HG02870 (cell line): ENCODE results near the gene TRIM67.

Experiments used
- ATAC-seq: cut with Tn5 transposase; IDR thresholded peaks from one replicate; pipeline ENCODE4 v1.9.1; 2021; ENCODE audit warnings: mild to moderate bottlenecking, moderate library complexity; ENCODE audit not compliant: unreplicated experiment

Gene TRIM67

GRCh38 chr1:231182317-231182716 is 20.5 kb downstream of the TRIM67 start:
- ATAC-seq = no peak

GRCh38 chr1:231183639-231184590 is 22.1 kb downstream of the TRIM67 start:
- no peak for ATAC-seq

DNA sequence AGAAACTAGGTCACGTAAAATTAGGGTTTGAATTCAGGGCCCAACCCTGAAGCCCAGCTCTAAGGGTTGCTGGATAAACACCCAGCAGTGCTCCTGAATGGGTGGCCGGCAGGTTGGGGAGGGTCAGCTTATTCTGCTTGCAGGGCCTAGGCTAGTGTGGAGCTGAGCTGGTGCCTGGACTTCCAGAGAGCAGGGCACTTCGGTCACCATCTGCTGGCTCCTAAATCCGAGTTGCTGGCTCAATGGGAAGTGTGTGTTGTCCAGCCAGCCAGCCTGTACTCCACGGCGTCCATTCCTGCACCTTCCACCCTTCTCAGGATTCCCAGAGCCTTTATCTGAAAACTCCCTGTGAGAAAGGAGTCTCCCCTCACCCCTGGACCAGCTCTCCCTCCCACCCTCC is 23.0 kb downstream of the TRIM67 start:
- no peak for ATAC-seq

GRCh38 chr1:231185391-231185790 is 23.5 kb downstream of the TRIM67 start:
- ATAC-seq = no peak

- no peak for ATAC-seq
Measured at GRCh38 chr1:231186356-231187115, 24.7 kb downstream of the TRIM67 start.

DNA sequence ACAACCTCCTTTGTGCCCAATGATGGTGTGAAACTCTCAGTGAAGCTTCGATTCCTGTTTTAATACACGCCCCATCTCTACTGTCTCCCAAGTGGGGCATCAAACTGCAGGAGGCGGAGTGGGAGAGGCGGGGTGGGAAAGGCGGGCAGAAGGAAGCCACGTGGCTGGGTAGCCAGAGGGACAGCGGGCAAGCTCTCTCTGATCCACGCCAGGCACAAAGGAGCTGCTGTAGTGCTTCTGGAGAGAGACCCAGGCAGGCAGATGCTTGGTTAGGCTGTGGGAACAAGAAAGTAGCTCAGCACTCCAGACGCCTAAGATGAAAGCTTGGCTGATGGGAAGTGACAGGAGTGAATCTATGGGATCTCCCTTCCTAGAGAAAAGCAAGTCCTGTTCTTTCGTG is 25.7 kb downstream of the TRIM67 start:
- no peak for ATAC-seq

DNA sequence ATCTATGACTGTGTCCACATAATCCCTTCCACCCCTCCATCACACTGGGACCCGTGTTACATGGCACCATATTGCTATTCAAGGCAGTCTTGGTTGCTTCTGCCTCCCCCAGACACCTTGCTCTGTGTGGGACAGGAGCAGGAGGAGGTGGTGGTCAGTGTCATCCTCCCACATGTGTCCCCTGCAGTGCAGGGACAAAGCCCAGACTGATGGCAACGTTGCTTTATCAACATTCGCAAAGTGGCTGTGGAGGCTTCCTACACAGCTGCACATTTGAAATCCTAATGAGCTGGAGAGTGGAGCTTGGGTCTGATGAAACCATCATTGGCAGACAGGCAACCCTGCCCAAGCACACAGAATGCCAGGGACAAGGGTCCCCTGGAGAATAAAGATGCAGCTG is 26.2 kb downstream of the TRIM67 start:
- ATAC-seq = no peak

- ATAC-seq = no peak
Measured at GRCh38 chr1:231188768-231189167, 26.9 kb downstream of the TRIM67 start.

- ATAC-seq = no peak
Measured at GRCh38 chr1:231189683-231190270, 27.9 kb downstream of the TRIM67 start.

DNA sequence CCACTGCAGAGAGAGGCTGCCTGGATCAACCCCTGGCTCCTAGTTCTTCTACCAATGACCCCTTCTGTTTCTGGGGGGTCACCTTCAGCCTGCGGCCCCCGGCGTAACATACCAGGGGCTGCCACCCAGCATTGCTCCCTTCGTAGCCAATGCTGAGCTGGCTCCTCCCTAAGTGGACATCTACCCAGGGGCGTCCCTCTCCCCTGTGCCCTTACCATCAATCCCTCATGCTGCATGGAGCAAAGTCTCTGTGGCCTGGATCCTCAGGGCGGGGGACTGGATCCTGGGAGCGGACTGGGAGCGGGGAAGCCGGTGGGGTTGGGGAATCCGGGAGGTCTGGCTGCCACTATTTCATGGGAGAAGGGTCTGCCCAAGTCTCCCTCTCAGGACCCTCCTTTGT is 28.6 kb downstream of the TRIM67 start:
- no peak for ATAC-seq

DNA sequence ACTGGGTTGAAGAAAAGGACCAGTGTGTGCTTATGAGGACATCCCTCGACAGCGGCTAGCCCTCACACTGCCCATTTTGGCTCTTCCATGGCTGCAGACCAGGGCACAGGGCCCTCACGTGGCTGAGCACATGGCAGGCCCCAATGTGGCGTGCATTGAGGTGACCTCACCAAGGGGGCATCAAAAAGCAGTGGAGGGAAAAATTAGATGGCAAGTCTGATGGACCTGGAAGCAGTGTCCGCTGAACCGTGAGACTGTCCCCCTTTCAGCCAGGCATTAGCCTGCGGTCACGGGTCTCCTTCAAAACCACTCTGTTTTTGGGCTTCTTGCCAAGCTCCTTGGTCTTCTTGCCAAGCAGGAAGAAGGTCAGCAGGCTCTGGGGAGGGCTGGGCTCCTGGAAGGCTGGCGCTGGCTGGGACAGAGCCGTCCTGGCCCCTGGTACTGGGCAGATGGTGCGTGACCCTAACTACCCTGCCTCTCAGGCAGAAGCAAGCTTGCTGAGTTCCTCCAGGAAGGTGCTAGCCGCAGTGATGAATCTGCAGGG is 30.8 kb downstream of the TRIM67 start:
- ATAC-seq = no peak

GRCh38 chr1:231193710-231194340 is 32.0 kb downstream of the TRIM67 start:
- no peak for ATAC-seq

- no peak for ATAC-seq
Measured at GRCh38 chr1:231194476-231194842, 32.6 kb downstream of the TRIM67 start.

DNA sequence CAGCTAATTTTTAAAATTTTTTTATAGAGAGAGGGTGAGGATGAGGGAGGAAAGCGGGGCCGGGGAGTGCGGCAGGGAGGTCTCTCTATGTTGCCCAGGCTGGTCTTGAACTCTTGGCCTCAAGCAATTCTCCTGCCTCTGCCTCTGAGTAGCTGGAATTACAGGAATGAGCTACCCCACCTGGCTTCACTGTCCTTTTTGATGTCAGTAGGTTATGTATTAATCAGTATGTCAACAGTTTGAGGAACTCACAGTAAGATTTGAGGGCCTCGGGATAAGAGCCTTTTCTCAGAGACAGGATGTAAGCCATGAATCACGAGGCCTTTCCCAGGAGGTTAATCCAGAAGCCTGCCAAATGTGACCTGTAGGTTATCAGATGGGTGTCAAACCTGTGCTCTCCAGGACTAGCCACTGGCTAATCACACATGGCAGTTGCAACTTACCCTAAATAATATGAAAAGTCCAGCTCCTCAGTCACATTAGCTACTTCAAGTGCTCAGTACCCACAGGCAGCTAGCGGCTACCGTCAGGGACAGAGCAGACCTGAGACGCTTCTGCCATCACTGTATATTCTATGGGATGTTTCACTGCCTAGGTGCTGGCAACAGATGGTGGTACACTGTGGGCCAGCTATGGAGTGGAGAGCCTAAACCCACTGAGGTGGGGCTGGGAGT is 33.1 kb downstream of the TRIM67 start:
- ATAC-seq = no peak

DNA sequence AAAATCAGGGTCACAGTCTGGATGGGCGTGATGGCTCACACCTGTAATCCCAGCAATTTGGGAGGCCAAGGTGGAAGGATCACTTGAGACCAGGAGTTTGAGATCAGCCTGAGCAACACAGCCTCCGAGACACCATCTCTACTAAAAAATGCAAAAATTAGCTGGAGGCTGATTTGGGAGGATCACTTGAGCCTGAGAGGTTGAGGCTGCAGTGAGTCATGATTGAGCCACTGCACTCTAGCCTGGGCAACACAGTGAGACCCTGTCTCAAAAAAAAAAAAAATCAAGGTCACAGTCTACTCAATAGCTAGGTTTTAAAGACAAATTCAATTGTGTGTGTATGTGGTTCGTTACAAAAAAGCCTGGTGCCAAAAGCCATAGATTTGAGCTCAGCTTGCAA is 34.4 kb downstream of the TRIM67 start:
- ATAC-seq = no peak

GRCh38 chr1:231196728-231197127 is 34.9 kb downstream of the TRIM67 start:
- ATAC-seq = no peak

GRCh38 chr1:231199868-231200267 is 38.0 kb downstream of the TRIM67 start:
- no peak for ATAC-seq

GRCh38 chr1:231200388-231201031 is 38.7 kb downstream of the TRIM67 start:
- ATAC-seq = no peak

- no peak for ATAC-seq
Measured at GRCh38 chr1:231201375-231201978, 39.6 kb downstream of the TRIM67 start.
